GM12874 (cell line): Measurements from ENCODE around the gene ANAPC4.

Source experiments
- CTCF ChIP-seq: IDR thresholded peaks from 2 replicates; pipeline ENCODE4 v1.5.1; 2011; ENCODE audit warnings: low read depth, mild to moderate bottlenecking, control low read depth, low read length, moderate library complexity; ENCODE audit not compliant: insufficient read depth

Gene ANAPC4

GRCh38 chr4:25410820-25411529 lies 33.9 kb downstream of the ANAPC4 start:
- no peak for TF ChIP-seq CTCF

GRCh38 chr4:25413261-25413660 lies 36.2 kb downstream of the ANAPC4 start:
- no peak for TF ChIP-seq CTCF

- no peak for TF ChIP-seq CTCF
Measured at GRCh38 chr4:25417014-25417413, 40.0 kb downstream of the ANAPC4 start.

GRCh38 chr4:25420931-25421330 lies 43.9 kb downstream of the ANAPC4 start:
- no peak for TF ChIP-seq CTCF

- no peak for TF ChIP-seq CTCF
Measured at GRCh38 chr4:25421816-25422525, 44.9 kb downstream of the ANAPC4 start.

GRCh38 chr4:25423548-25423947 lies 46.5 kb downstream of the ANAPC4 start:
- TF ChIP-seq CTCF, result no peak

DNA sequence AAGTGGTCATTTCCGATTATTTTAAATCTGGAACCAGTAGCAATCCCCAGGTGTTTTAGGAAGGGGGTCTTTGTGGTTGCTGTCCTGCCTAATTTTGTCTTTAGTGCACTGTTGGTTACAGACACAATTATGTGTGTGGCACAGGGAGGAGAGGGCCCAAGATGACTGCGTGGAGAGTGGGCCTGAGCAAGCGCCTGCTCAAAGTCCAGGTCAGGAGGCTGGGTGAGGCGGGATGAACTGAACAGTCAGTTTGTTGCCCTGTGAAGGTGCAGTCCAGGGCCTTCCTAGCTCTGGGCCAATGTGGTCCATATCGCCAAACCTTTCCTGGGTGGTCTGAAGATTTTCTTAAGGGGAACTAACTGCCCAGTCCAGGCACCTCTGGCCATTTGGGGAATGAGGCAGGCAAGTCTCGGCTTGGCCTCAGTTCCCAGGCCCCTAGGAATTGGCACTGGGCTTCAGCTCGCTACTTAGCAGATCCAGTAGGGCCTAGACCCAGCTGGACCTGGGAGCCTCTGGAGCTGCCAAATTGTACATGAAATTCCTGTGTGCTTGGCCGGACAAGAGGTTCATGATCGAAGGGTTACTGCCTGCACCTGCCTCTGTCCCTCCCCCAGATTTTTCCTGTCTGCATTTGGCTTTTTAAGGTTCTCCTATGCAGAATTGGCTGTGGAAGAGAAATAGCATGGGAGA lies 47.6 kb downstream of the ANAPC4 start:
- no peak for TF ChIP-seq CTCF
